Stimulated activated CD4-positive, alpha-beta T cell treated with anti-CD3 and anti-CD28 coated beads, Interleukin-15, amount 100 ng/mL, for 1 hour (primary cell): Measurements from ENCODE around the gene PNPLA1.

Experiments used
- DNase-seq, 2 donors: peaks; one replicate each; pipeline ENCODE4 v3.0.0-alpha.2; 2020; ENCODE audit warnings: low read depth in 1 of 2, low spot score in 1 of 2

The PNPLA1 gene

GRCh38 chr6:36269834-36270705, at the start of gene PNPLA1:
PNPLA1 (plus strand) TSS chr6:36270060; CDS start chr6:36270460, 400 bp downstream.
- DNase-seq: no peak

- DNase-seq: no peak
These were observed 49.6 kb upstream of the PNPLA1 start for GRCh38 chr6:36220226-36220625.

GRCh38 chr6:36221674-36222073, 48.2 kb upstream of the PNPLA1 start:
- DNase-seq: no peak

- no peak for DNase-seq
These were observed 46.9 kb upstream of the PNPLA1 start for GRCh38 chr6:36222924-36223323.

GRCh38 chr6:36223706-36224105, 46.2 kb upstream of the PNPLA1 start:
- DNase-seq: no peak

- no peak for DNase-seq
These were observed 44.9 kb upstream of the PNPLA1 start for GRCh38 chr6:36224918-36225461.

- no peak for DNase-seq
These were observed 43.3 kb upstream of the PNPLA1 start for GRCh38 chr6:36226438-36227047.

- DNase-seq: no peak
These were observed 42.3 kb upstream of the PNPLA1 start for GRCh38 chr6:36227379-36228228.

- no peak for DNase-seq
These were observed 40.6 kb upstream of the PNPLA1 start for GRCh38 chr6:36229223-36229622.

GRCh38 chr6:36230371-36230770, 39.5 kb upstream of the PNPLA1 start:
- DNase-seq: no peak

GRCh38 chr6:36232172-36232571, 37.7 kb upstream of the PNPLA1 start:
- no peak for DNase-seq

- DNase-seq: no peak
These were observed 34.6 kb upstream of the PNPLA1 start for GRCh38 chr6:36235309-36235708.

- DNase-seq: no peak
These were observed 34.0 kb upstream of the PNPLA1 start for GRCh38 chr6:36235862-36236261.

GRCh38 chr6:36239774-36240173, 30.1 kb upstream of the PNPLA1 start:
- no peak for DNase-seq

GRCh38 chr6:36241728-36242127, 28.1 kb upstream of the PNPLA1 start:
- DNase-seq: no peak

GRCh38 chr6:36242161-36242560, 27.7 kb upstream of the PNPLA1 start:
- no peak for DNase-seq

- DNase-seq: no peak
These were observed 27.2 kb upstream of the PNPLA1 start for GRCh38 chr6:36242626-36243025.

- no peak for DNase-seq
These were observed 26.2 kb upstream of the PNPLA1 start for GRCh38 chr6:36243562-36244212.

- DNase-seq: no peak
These were observed 25.1 kb upstream of the PNPLA1 start for GRCh38 chr6:36244641-36245280.

GRCh38 chr6:36245572-36246061, 24.2 kb upstream of the PNPLA1 start:
- DNase-seq: no peak
